SJSA1 (cell line): ENCODE measurements around the gene IFT81. TPM values are rescaled to one million over a fixed set of nuclear protein-coding genes. Genes with fewer than 3 reads are reported as not detected.
"Not testable (repeated sequence)": the region's sequence is repeated elsewhere in the genome, so short reads cannot be mapped to it uniquely, and the experiment has no call there.

Experiments used
- DNase-seq, 2 experiments: peaks; one replicate each; pipeline ENCODE4 v3.0.0-alpha.2; 2015 to 2020; ENCODE audit warnings: low spot score in 2 of 2, low read depth in 1 of 2
- H3K27ac ChIP-seq: fragments of 250-450 bp; sonication (Bioruptor Pico); 2 replicates; pipeline ENCODE4 v1.5.1; 2020; ENCODE audit warnings: mild to moderate bottlenecking, moderate library complexity
- H3K27me3 ChIP-seq: fragments of 250-450 bp; sonication (Bioruptor Pico); replicated peaks from 2 replicates; pipeline ENCODE4 v1.5.1; 2020; ENCODE audit warnings: mild to moderate bottlenecking, moderate library complexity
- H3K36me3 ChIP-seq: fragments of 250-450 bp; sonication (Bioruptor Pico); 2 replicates; pipeline ENCODE4 v1.5.1; 2020; ENCODE audit warnings: mild to moderate bottlenecking
- H3K4me1 ChIP-seq: fragments of 250-450 bp; sonication (Bioruptor Pico); replicated peaks from 2 replicates; pipeline ENCODE4 v1.6.1; 2021; ENCODE audit warnings: mild to moderate bottlenecking
- H3K4me3 ChIP-seq: fragments of 250-450 bp; sonication (Bioruptor Pico); 2 replicates; pipeline ENCODE4 v1.5.1; 2020; ENCODE audit warnings: mild to moderate bottlenecking
- H3K9me3 ChIP-seq: fragments of 250-450 bp; sonication (Bioruptor Pico); replicated peaks from 2 replicates; pipeline ENCODE4 v1.5.1; 2020; ENCODE audit warnings: mild to moderate bottlenecking
- total RNA-seq: library from RNA; depleted of rRNA; stranded (reverse); fragments of >200 nt; shearing (Covaris generic); gene quantifications from 2 replicates; pipeline ENCODE4 v1.2.3, GENCODE V29; 2014

Gene IFT81
- total RNA-seq, 1 experiment from 2014 or later: 9.8 TPM

GRCh38 chr12:110222027-110222426, 97.9 kb downstream of the IFT81 start:
- H3K9me3 ChIP-seq: no peaks in the 10 kb centered on the region
- H3K4me1 ChIP-seq: peaks cover 5% of the 10 kb centered on the region; the same call in 1 of the 2 replicates
- DNase-seq: no peak
- H3K36me3 ChIP-seq: no peaks in the 10 kb centered on the region
- H3K27ac ChIP-seq: no peak overlapping the region
- no peaks in the 10 kb centered on the region for H3K27me3 ChIP-seq
- H3K4me3 ChIP-seq: no peak overlapping the region

- H3K27me3 ChIP-seq: no peaks in the 10 kb centered on the region
- peaks cover 5% of the 10 kb centered on the region; the same call in 1 of the 2 replicates for H3K4me1 ChIP-seq
- H3K36me3 ChIP-seq: no peaks in the 10 kb centered on the region
- H3K4me3 ChIP-seq: no peak overlapping the region
- DNase-seq: no peak
- H3K27ac ChIP-seq: no peak overlapping the region
- H3K9me3 ChIP-seq: no peaks in the 10 kb centered on the region
Observed at GRCh38 chr12:110222433-110222832, 98.3 kb downstream of the IFT81 start.

- DNase-seq: peak in 1 of 2 experiments; percentile 10
- Histone ChIP-seq H3K4me3 (no peak overlapping the region), H3K27ac (no peak overlapping the region), H3K4me1 (no peaks in the 10 kb centered on the region), H3K27me3 (no peaks in the 10 kb centered on the region), H3K36me3 (no peaks in the 10 kb centered on the region), H3K9me3 (no peaks in the 10 kb centered on the region)
Observed at GRCh38 chr12:110223777-110224378, 99.7 kb downstream of the IFT81 start.

- no peaks in the 10 kb centered on the region for H3K4me1 ChIP-seq
- no peaks in the 10 kb centered on the region for H3K36me3 ChIP-seq
- no peak overlapping the region for H3K27ac ChIP-seq
- no peaks in the 10 kb centered on the region for H3K27me3 ChIP-seq
- H3K4me3 ChIP-seq: no peak overlapping the region
- no peaks in the 10 kb centered on the region for H3K9me3 ChIP-seq
- DNase-seq: peak in 1 of 2 experiments; percentile 48
Observed at GRCh38 chr12:110224379-110225304, 100.5 kb downstream of the IFT81 start.

GRCh38 chr12:110227138-110227537, 103.0 kb downstream of the IFT81 start:
- Histone ChIP-seq H3K36me3 (no peaks in the 10 kb centered on the region), H3K4me1 (no peaks in the 10 kb centered on the region), H3K27me3 (no peaks in the 10 kb centered on the region), H3K4me3 (no peak overlapping the region), H3K27ac (no peak overlapping the region), H3K9me3 (no peaks in the 10 kb centered on the region)
- DNase-seq: no peak

GRCh38 chr12:110228348-110228747, 104.2 kb downstream of the IFT81 start:
- not testable (repeated sequence) for H3K27ac ChIP-seq, DNase-seq, H3K4me1 ChIP-seq, H3K27me3 ChIP-seq, H3K9me3 ChIP-seq, H3K36me3 ChIP-seq, H3K4me3 ChIP-seq

GRCh38 chr12:110228756-110229155, 104.6 kb downstream of the IFT81 start:
- H3K36me3 ChIP-seq: no peaks in the 10 kb centered on the region
- H3K27ac ChIP-seq: no peak overlapping the region
- H3K27me3 ChIP-seq: no peaks in the 10 kb centered on the region
- no peaks in the 10 kb centered on the region for H3K9me3 ChIP-seq
- H3K4me3 ChIP-seq: no peak overlapping the region
- no peak for DNase-seq
- H3K4me1 ChIP-seq: no peaks in the 10 kb centered on the region

GRCh38 chr12:110229409-110229808, 105.3 kb downstream of the IFT81 start:
- H3K27ac ChIP-seq: no peak overlapping the region
- no peak for DNase-seq
- H3K4me3 ChIP-seq: no peak overlapping the region
- no peaks in the 10 kb centered on the region for H3K9me3 ChIP-seq
- H3K36me3 ChIP-seq: no peaks in the 10 kb centered on the region
- H3K4me1 ChIP-seq: no peaks in the 10 kb centered on the region
- H3K27me3 ChIP-seq: no peaks in the 10 kb centered on the region

GRCh38 chr12:110230655-110231054, 106.5 kb downstream of the IFT81 start:
- Histone ChIP-seq H3K27me3 (no peaks in the 10 kb centered on the region), H3K27ac (no peak overlapping the region), H3K4me1 (no peaks in the 10 kb centered on the region), H3K4me3 (no peak overlapping the region), H3K9me3 (no peaks in the 10 kb centered on the region), H3K36me3 (no peaks in the 10 kb centered on the region)
- no peak for DNase-seq

- H3K4me3 ChIP-seq: no peak overlapping the region
- no peaks in the 10 kb centered on the region for H3K27me3 ChIP-seq
- no peaks in the 10 kb centered on the region for H3K36me3 ChIP-seq
- H3K4me1 ChIP-seq: no peaks in the 10 kb centered on the region
- DNase-seq: no peak
- H3K9me3 ChIP-seq: no peaks in the 10 kb centered on the region
- H3K27ac ChIP-seq: no peak overlapping the region
Observed at GRCh38 chr12:110233212-110233903, 109.2 kb downstream of the IFT81 start.

- Histone ChIP-seq H3K36me3 (no peaks in the 10 kb centered on the region), H3K4me3 (no peak overlapping the region), H3K27ac (no peak overlapping the region), H3K9me3 (no peaks in the 10 kb centered on the region), H3K4me1 (no peaks in the 10 kb centered on the region), H3K27me3 (no peaks in the 10 kb centered on the region)
- no peak for DNase-seq
Observed at GRCh38 chr12:110234331-110234751, 110.2 kb downstream of the IFT81 start.

GRCh38 chr12:110234755-110235154, 110.6 kb downstream of the IFT81 start:
- no peaks in the 10 kb centered on the region for H3K9me3 ChIP-seq
- no peaks in the 10 kb centered on the region for H3K27me3 ChIP-seq
- H3K4me1 ChIP-seq: no peaks in the 10 kb centered on the region
- no peaks in the 10 kb centered on the region for H3K36me3 ChIP-seq
- no peak overlapping the region for H3K27ac ChIP-seq
- no peak overlapping the region for H3K4me3 ChIP-seq
- no peak for DNase-seq

- Histone ChIP-seq H3K27me3 (no peaks in the 10 kb centered on the region), H3K9me3 (no peaks in the 10 kb centered on the region), H3K36me3 (no peaks in the 10 kb centered on the region), H3K27ac (no peak overlapping the region), H3K4me1 (no peaks in the 10 kb centered on the region), H3K4me3 (no peak overlapping the region)
- DNase-seq: no peak
Observed at GRCh38 chr12:110235383-110235782, 111.2 kb downstream of the IFT81 start.

GRCh38 chr12:110243227-110243626, 119.1 kb downstream of the IFT81 start:
- Histone ChIP-seq H3K36me3 (no peaks in the 10 kb centered on the region), H3K4me3 (no peak overlapping the region), H3K27me3 (no peaks in the 10 kb centered on the region), H3K27ac (no peak overlapping the region), H3K4me1 (peaks cover 41% of the 10 kb centered on the region), H3K9me3 (no peaks in the 10 kb centered on the region)
- no peak for DNase-seq
